LNCaP clone FGC (cell line): Measurements from ENCODE around the gene SIGLEC5.

Experiments used
- DNase-seq: peaks from one replicate; pipeline ENCODE4 v3.0.0-alpha.2; 2011; ENCODE audit warnings: low read depth
- H3K4me3 ChIP-seq: 2 replicates; pipeline ENCODE4 v1.5.1; 2011; ENCODE audit warnings: mild to moderate bottlenecking, low read depth, low read length, control low read depth
- TF ChIP-seq, protein P1 (sequence below): IDR thresholded peaks from 2 replicates; pipeline ENCODE4 v1.5.1; 2012; ENCODE audit warnings: mild to moderate bottlenecking; ENCODE audit not compliant: control insufficient read depth, insufficient read depth; ENCODE audit errors: extremely low read depth

SIGLEC5 gene

GRCh38 chr19:51573331-51573730, 56.9 kb downstream of the SIGLEC5 start:
- no peak for DNase-seq
- TF ChIP-seq, protein P1, sequence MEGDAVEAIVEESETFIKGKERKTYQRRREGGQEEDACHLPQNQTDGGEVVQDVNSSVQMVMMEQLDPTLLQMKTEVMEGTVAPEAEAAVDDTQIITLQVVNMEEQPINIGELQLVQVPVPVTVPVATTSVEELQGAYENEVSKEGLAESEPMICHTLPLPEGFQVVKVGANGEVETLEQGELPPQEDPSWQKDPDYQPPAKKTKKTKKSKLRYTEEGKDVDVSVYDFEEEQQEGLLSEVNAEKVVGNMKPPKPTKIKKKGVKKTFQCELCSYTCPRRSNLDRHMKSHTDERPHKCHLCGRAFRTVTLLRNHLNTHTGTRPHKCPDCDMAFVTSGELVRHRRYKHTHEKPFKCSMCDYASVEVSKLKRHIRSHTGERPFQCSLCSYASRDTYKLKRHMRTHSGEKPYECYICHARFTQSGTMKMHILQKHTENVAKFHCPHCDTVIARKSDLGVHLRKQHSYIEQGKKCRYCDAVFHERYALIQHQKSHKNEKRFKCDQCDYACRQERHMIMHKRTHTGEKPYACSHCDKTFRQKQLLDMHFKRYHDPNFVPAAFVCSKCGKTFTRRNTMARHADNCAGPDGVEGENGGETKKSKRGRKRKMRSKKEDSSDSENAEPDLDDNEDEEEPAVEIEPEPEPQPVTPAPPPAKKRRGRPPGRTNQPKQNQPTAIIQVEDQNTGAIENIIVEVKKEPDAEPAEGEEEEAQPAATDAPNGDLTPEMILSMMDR, result no peak
- H3K4me3 ChIP-seq, result no peak overlapping the region

DNA sequence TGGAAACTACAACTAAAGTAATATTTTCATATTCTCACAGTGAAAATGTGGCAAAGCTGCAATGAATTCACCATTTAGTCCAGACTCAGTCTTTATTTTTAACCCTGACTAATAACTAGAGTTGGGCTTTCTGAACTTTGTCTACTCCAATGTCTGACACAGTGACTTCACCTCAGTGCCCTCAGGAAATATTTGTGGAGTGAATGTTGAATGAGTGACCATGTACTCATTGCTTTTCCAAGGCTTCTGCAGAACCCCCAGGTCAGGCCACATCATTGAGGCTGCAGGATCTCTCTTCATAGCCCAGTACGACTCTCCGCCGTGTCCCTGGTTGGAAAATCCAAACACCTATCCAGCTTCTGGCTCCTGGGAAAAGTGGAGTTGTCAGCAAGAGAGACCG, 57.3 kb downstream of the SIGLEC5 start:
- H3K4me3 ChIP-seq, result no peak overlapping the region
- no peak for DNase-seq
- TF ChIP-seq, protein P1, result no peak

- peak overlapping the region; percentile 65 for H3K4me3 ChIP-seq
- TF ChIP-seq, protein P1, result no peak
- no peak for DNase-seq
Measured at GRCh38 chr19:51572410-51572809, 57.8 kb downstream of the SIGLEC5 start.

GRCh38 chr19:51571599-51571998, 58.6 kb downstream of the SIGLEC5 start:
- TF ChIP-seq, protein P1, result no peak
- H3K4me3 ChIP-seq, result peak overlapping the region; percentile 65
- DNase-seq, result no peak

DNA sequence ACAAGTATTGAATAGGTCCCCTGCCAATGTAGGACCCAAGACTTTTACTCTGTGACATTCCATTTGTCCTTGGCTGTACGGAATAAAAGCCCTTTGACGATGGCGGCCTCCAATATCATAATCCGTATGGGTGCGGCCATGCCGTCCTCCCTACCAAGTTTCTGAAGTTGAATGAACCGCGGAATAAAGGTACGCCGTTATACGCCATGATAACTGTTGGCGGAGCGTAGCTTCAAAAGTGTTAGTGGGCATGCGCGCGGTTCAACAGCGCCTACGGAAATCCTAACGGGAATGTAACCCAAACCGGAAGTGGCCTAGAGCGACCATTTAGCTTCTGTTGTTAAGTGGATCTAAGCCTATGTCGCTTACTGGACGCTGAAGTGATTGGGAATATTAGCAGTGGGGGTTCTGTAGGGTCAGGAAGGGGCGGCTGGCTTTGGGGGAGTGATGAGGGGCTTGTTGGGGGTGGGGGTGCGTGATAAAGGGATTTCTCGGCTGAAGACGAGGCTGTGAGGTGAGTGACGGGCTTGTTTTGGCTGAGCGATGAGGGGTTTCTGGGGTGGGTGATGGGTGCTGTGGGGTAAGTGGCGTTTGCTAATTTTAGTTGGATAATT, 59.1 kb downstream of the SIGLEC5 start, which contains the start of gene ZNF175:
ZNF175 (plus strand) TSS at position 322 of the 614 bp plus-strand sequence. CDS start 2,047 bp downstream, outside the sequence.
- peak; percentile 95 for DNase-seq
- H3K4me3 ChIP-seq, result peak within 1 kb of the TSS; percentile 65
- TF ChIP-seq, protein P1, result no peak

DNA sequence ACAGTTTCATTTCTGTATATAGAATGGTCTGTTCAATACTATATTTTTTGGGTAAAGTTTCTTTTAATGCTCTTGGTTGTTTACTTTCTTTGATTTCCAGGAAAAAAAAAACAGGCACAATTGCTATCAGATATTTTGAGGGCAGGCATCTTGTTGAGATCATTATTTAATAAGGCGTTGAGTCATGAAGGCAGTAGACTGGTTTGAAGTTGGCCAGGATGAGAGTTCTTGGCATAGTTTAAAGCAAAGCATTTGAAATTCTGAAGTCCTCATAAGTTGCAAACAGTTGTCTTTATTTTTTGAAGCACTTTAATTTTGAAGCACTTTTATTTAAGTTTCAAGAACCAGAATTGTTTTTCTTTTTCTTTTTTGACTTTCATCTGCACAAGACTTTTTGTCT, 61.7 kb downstream of the SIGLEC5 start:
- TF ChIP-seq, protein P1, result no peak
- no peak for DNase-seq
- no peak overlapping the region for H3K4me3 ChIP-seq

- no peak for DNase-seq
- no peak overlapping the region for H3K4me3 ChIP-seq
- TF ChIP-seq, protein P1, result no peak
Measured at GRCh38 chr19:51567583-51567982, 62.6 kb downstream of the SIGLEC5 start.
